PC-3 (cell line): ENCODE measurements around the gene MSI2. TPM values are rescaled to one million over a fixed set of nuclear protein-coding genes. Genes with fewer than 3 reads are reported as not detected.

ENCODE experiments used
- ATAC-seq: fragments of 200-7000 bp; cut with Tn5 transposase; 2 replicates; pipeline ENCODE4 v1.9.1; 2020; ENCODE audit warnings: mild to moderate bottlenecking, moderate library complexity
- BruUV-seq: library from RNA; stranded (reverse); fragments of 400-500 nt; replicated peaks from 2 replicates; lab custom pipeline; 2021; lab: Mats Ljungman, UMichigan
- CTCF ChIA-PET: fragments of 300-600 bp; sonication (Branson Sonifier 250); formaldehyde crosslinking; loops from one replicate; lab custom pipeline; 2022; ENCODE audit warnings: antibody characterized with exemption; lab: Charles Lee
- POLR2A ChIA-PET: fragments of 300-600 bp; sonication (Branson Sonifier 250); formaldehyde crosslinking; loops from one replicate; lab custom pipeline; 2022; ENCODE audit warnings: antibody characterized with exemption; ENCODE audit not compliant: unreplicated experiment; lab: Charles Lee
- DNase-seq: peaks from one replicate; pipeline ENCODE4 v3.0.0-alpha.2; 2015
- H2AFZ ChIP-seq: fragments of 300-600 bp; sonication (generic); 2 replicates; pipeline ENCODE4 v1.6.0; 2016; ENCODE audit warnings: antibody characterized with exemption, low read length
- H3F3A ChIP-seq: fragments of 300-600 bp; sonication (generic); one replicate; pipeline ENCODE4 v1.6.0; 2017; ENCODE audit warnings: antibody characterized with exemption, low read length, control low read depth, mild to moderate bottlenecking; ENCODE audit not compliant: unreplicated experiment
- H3K27ac ChIP-seq: fragments of 300-600 bp; sonication (generic); 2 replicates; pipeline ENCODE4 v1.5.1; 2016; ENCODE audit warnings: mild to moderate bottlenecking, low read length
- H3K27me3 ChIP-seq: fragments of 300-600 bp; sonication (generic); 2 replicates; pipeline ENCODE4 v1.6.1; 2016; ENCODE audit warnings: low read length, mixed read lengths
- H3K36me3 ChIP-seq: fragments of 300-600 bp; sonication (generic); 2 replicates; pipeline ENCODE4 v1.6.1; 2016; ENCODE audit warnings: low read depth, mixed run types, low read length, mixed read lengths
- H3K4me1 ChIP-seq: fragments of 300-600 bp; sonication (generic); 2 replicates; pipeline ENCODE4 v1.5.1; 2016; ENCODE audit warnings: low read length; ENCODE audit not compliant: insufficient read depth
- H3K4me2 ChIP-seq: fragments of 300-600 bp; sonication (generic); 2 replicates; pipeline ENCODE4 v1.6.0; 2016; ENCODE audit warnings: low read length
- H3K4me3 ChIP-seq: fragments of 300-600 bp; sonication (generic); 2 replicates; pipeline ENCODE4 v1.5.1; 2016; ENCODE audit warnings: mild to moderate bottlenecking, low read length, mixed read lengths
- H3K79me2 ChIP-seq: fragments of 300-600 bp; sonication (generic); 2 replicates; pipeline ENCODE4 v1.6.1; 2017; ENCODE audit warnings: low read length, mixed read lengths
- H3K9ac ChIP-seq: fragments of 300-600 bp; sonication (generic); 2 replicates; pipeline ENCODE4 v1.6.0; 2016; ENCODE audit warnings: mild to moderate bottlenecking, low read length
- H3K9me2 ChIP-seq: fragments of 300-600 bp; sonication (generic); replicated peaks from 2 replicates; pipeline ENCODE4 v1.6.1; 2016; ENCODE audit warnings: mixed run types, low read length, mixed read lengths
- H3K9me3 ChIP-seq: fragments of 300-600 bp; sonication (generic); 2 replicates; pipeline ENCODE4 v1.6.1; 2016; ENCODE audit warnings: low read length, mixed read lengths
- H4K20me1 ChIP-seq: fragments of 300-600 bp; sonication (generic); 2 replicates; pipeline ENCODE4 v1.6.1; 2016; ENCODE audit warnings: low read length, mixed read lengths
- EZH2 ChIP-seq: fragments of 300-600 bp; sonication (generic); IDR thresholded peaks from one replicate; pipeline ENCODE4 v1.6.1; 2017; ENCODE audit warnings: antibody characterized with exemption, mild to moderate bottlenecking, low read length; ENCODE audit not compliant: unreplicated experiment
- EZH2phosphoT487 ChIP-seq: fragments of 300-600 bp; sonication (generic); IDR thresholded peaks from 2 replicates; pipeline ENCODE4 v1.6.1; 2018; ENCODE audit warnings: mild to moderate bottlenecking, antibody characterized with exemption, low read length, borderline replicate concordance
- intact Hi-C: fragments of 100-400 bp; cut with micrococcal nuclease; formaldehyde crosslinking; loops from 2 replicates; pipeline ENCODE4 v1.9.0; 2023
- total RNA-seq: library from RNA; depleted of rRNA; stranded (reverse); fragments of >200 nt; gene quantifications from 2 replicates; pipeline ENCODE4 v1.2.3, GENCODE V29; 2014
- TF ChIP-seq, protein P1 (sequence below): fragments of 300-600 bp; sonication (generic); conservative IDR thresholded peaks from 2 replicates; pipeline ENCODE4 v1.5.1; 2017; ENCODE audit warnings: antibody characterized with exemption, low read depth, mild to moderate bottlenecking, low read length

The MSI2 gene
- total RNA-seq, 1 experiment from 2014 or later, result 54.7 TPM

DNA sequence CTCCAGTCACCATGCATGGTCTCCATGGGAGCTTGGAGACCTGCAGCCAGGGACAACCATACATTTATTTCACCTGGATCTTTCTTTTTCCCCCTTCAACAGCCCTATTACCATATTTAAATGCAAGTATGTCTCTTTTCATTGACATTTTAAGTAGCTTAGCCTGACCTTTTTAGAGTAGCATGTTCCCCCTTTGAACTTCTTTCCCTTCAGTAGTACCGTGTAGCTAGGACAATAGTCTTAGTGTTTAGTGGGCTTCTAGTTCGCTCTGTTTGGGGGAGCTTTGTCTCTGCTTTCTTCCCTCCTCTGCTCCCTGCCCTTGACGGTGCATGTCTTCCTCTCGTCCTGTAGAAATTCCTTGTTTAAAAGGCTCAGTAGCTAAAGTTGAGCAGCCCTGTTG lies 394.2 kb downstream of the MSI2 start:
- no peak overlapping the region for H3K4me3 ChIP-seq
- no peak overlapping the region for H2AFZ ChIP-seq
- no peaks in the 10 kb centered on the region for H3K27me3 ChIP-seq
- ChIA-PET CTCF (interaction anchor here (0.6 kb wide), 1 partner anchor 21 kb away, joined by 3 read pairs; no protein-coding TSS in a partner anchor), POLR2A (no interaction called here)
- no peaks in the 10 kb centered on the region for H3K4me1 ChIP-seq
- ATAC-seq (no peak), DNase-seq (no peak)
- H3K27ac ChIP-seq, result no peak overlapping the region
- TF ChIP-seq EZH2phosphoT487 (no peak), EZH2 (no peak)
- TF ChIP-seq, protein P1, sequence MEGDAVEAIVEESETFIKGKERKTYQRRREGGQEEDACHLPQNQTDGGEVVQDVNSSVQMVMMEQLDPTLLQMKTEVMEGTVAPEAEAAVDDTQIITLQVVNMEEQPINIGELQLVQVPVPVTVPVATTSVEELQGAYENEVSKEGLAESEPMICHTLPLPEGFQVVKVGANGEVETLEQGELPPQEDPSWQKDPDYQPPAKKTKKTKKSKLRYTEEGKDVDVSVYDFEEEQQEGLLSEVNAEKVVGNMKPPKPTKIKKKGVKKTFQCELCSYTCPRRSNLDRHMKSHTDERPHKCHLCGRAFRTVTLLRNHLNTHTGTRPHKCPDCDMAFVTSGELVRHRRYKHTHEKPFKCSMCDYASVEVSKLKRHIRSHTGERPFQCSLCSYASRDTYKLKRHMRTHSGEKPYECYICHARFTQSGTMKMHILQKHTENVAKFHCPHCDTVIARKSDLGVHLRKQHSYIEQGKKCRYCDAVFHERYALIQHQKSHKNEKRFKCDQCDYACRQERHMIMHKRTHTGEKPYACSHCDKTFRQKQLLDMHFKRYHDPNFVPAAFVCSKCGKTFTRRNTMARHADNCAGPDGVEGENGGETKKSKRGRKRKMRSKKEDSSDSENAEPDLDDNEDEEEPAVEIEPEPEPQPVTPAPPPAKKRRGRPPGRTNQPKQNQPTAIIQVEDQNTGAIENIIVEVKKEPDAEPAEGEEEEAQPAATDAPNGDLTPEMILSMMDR, result no peak
- no TSS peak for BruUV-seq
- H3K79me2 ChIP-seq, result no peaks in the 10 kb centered on the region
- H3K9me2 ChIP-seq, result no peaks in the 10 kb centered on the region
- H3K9ac ChIP-seq, result no peak overlapping the region
- H4K20me1 ChIP-seq, result no peaks in the 10 kb centered on the region
- no peaks in the 10 kb centered on the region for H3K36me3 ChIP-seq
- H3K4me2 ChIP-seq, result no peak overlapping the region
- intact Hi-C loops, result no loop called here
- H3F3A ChIP-seq, result no peaks in the 10 kb centered on the region
- H3K9me3 ChIP-seq, result no peaks in the 10 kb centered on the region

DNA sequence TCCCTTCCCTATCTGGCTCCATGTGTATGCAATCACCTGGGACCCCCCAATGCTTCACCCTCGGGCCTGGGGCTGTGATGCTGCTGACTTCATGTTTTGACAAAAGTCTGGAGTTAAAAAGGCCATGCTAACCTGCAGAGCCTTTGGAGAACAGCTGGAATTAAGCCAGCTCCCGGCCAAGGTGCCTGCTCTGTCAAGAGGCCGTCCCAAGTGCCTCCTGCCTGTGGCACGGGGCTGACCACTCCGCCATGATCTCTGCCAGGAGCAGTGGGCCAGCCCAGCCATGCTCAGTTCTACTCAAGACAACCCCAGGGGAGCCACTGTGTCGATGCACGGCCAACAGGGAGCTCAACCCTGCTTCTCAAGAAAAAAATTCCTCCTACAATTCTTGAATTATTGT lies 395.1 kb downstream of the MSI2 start:
- Histone ChIP-seq H3K27me3 (no peaks in the 10 kb centered on the region), H2AFZ (no peak overlapping the region), H3K4me3 (no peak overlapping the region), H4K20me1 (no peaks in the 10 kb centered on the region), H3K9ac (no peak overlapping the region), H3K4me1 (no peaks in the 10 kb centered on the region), H3K36me3 (no peaks in the 10 kb centered on the region), H3F3A (no peaks in the 10 kb centered on the region), H3K9me2 (no peaks in the 10 kb centered on the region), H3K79me2 (no peaks in the 10 kb centered on the region), H3K27ac (no peak overlapping the region), H3K4me2 (no peak overlapping the region), H3K9me3 (no peaks in the 10 kb centered on the region)
- DNase-seq (no peak), ATAC-seq (no peak)
- intact Hi-C loops, result no loop called here
- CTCF ChIA-PET, result no interaction called here
- POLR2A ChIA-PET, result no interaction called here
- no TSS peak for BruUV-seq
- TF ChIP-seq EZH2phosphoT487 (no peak), EZH2 (no peak)
- TF ChIP-seq, protein P1, result no peak

DNA sequence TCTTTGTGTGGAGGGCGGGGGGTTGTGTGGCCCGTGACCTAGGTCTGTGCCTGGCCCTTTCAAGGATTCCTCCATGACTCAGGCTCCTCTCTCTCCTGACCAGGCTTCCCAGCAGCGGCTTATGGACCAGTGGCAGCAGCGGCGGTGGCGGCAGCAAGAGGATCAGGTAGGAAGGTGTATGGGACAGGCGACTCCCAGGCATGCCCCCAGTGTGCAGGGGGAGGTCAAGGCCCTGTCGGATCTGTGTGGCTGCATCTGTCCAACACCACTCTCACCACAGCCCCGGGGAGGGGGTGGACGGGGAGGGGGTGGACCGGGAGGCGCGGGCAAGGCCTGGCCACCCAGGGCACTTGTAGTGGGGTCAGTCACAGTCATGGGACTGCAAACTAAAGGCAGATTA lies 395.7 kb downstream of the MSI2 start:
- Histone ChIP-seq H3F3A (no peaks in the 10 kb centered on the region), H3K4me1 (no peaks in the 10 kb centered on the region), H3K27me3 (no peaks in the 10 kb centered on the region), H3K27ac (no peak overlapping the region), H3K36me3 (no peaks in the 10 kb centered on the region), H2AFZ (no peak overlapping the region), H3K4me3 (no peak overlapping the region), H3K9me2 (no peaks in the 10 kb centered on the region), H4K20me1 (no peaks in the 10 kb centered on the region), H3K9ac (no peak overlapping the region), H3K79me2 (no peaks in the 10 kb centered on the region), H3K4me2 (no peak overlapping the region), H3K9me3 (no peaks in the 10 kb centered on the region)
- intact Hi-C loops, result no loop called here
- no peak for DNase-seq
- no peak for ATAC-seq
- ChIA-PET POLR2A (no interaction called here), CTCF (no interaction called here)
- no TSS peak for BruUV-seq
- TF ChIP-seq, protein P1, result no peak
- TF ChIP-seq EZH2phosphoT487, result no peak
- TF ChIP-seq EZH2, result no peak
